Astrocyte (in vitro differentiated cells and primary cell): Measurements from ENCODE around the gene CRELD1.

Source experiments
- CTCF ChIP-seq: IDR thresholded peaks from 2 replicates; pipeline ENCODE4 v1.5.1; 2011; ENCODE audit warnings: low read depth, mild to moderate bottlenecking, inconsistent platforms, low read length, moderate library complexity; ENCODE audit not compliant: insufficient read depth
- EZH2 ChIP-seq: IDR thresholded peaks from 2 replicates; pipeline ENCODE4 v1.6.1; 2012; ENCODE audit warnings: mild to moderate bottlenecking, low read length, inconsistent platforms; ENCODE audit not compliant: insufficient read depth

DNA sequence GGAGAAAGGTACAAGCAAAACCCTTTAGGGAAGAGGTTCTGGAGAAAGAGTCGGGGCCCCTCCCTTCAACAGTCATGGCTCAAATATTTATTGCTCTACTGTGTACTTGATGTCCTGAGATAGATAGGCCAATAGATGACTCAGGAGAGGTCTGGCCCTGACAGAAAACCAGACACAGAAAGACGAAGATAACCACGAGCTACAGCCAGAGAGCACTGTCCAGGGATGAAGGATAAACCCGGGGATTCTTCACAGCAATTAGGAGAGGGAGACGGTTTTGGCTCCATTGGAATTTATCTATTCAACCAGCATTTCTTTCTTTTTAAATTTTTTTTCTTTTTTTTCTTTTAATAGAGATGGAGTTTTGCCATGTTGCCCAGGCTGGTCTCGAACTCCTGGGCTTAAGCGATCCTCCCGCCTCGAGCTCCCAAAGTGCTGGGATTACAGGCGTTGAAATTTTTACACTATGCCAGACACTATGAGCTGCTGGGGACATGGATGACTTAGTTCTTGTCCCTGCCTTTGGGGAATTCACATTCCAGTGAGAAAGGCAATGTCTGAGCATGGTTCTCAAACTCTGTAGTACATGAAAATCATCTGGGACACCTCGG is 49.0 kb upstream of the CRELD1 start:
- no peak for TF ChIP-seq EZH2
- TF ChIP-seq CTCF: no peak
